Measurements from ENCODE around the gene MPLKIP.
"Not testable (repeated sequence)": the region's sequence is repeated elsewhere in the genome, so short reads cannot be mapped to it uniquely, and the experiment has no call there.

MPLKIP gene

DNA sequence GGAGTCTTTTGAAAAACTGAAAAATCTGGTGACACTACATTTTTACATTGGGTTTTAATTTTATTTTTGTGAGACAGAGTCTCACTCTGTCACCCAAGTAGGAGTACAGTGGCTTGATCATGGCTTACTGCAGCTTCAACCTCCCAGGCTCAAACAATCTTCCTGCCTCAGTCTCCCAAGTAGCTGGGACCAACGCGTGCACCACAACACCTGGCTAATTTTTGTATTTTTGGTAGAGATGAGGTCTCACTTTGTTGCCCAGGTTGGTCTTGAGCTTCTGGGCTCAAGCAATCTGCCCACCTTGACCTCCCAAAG is 11.5 kb downstream of the MPLKIP start:
- no peak for DNase-seq

- not testable (repeated sequence) for DNase-seq
These were observed 12.1 kb downstream of the MPLKIP start for GRCh38 chr7:40122100-40122939.

DNA sequence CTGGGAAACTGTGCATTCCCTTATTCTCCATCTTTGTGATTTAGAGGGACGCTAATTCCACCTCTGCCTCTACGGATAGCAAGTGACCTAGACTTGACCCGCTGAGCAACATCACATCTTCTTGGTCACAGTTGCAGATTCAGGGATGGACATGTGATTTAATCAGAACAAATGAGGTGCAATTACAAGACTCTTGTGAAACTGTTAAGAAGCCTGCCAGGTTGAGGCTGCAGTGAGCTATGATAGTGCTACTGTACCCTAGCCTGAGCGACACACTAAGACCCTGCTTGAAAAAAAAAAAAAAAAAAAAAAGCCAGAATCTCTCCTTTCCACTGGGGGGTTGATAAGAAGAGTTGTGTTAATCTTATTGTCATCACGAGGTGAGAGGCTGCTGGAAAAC is 14.4 kb downstream of the MPLKIP start:
- no peak for DNase-seq

GRCh38 chr7:40118201-40118600 is 16.2 kb downstream of the MPLKIP start:
- not testable (repeated sequence) for DNase-seq

- DNase-seq, result not testable (repeated sequence)
These were observed 17.2 kb downstream of the MPLKIP start for GRCh38 chr7:40117199-40117598.

GRCh38 chr7:40115936-40116335 is 18.5 kb downstream of the MPLKIP start:
- no peak for DNase-seq

DNA sequence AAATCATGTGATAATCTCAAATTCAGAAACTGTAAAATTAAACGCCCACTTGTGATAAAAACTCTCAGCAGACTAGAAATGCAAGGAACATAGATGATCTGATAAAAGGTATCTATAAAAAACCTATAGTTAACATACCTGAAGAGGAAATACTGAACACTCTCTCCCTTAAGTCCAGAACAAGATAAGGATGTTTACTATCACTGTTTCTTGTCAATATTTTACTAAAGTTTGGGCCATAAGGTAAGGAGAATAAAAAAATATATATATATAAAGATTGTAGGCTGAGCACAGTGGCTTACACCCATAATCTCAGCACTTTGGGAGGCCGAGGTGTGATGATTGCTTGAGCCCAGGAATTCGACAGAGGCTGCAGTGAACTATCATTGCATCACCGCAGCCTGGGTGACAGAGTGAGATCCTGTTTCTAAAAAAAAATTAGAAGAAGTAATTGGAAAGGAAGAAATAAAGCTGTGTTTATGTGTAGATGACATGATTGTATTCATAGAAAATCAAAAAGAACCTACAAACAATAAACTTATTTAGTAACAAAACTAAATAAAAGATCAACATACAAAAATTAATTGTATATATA is 28.4 kb downstream of the MPLKIP start:
- DNase-seq, result no peak

DNA sequence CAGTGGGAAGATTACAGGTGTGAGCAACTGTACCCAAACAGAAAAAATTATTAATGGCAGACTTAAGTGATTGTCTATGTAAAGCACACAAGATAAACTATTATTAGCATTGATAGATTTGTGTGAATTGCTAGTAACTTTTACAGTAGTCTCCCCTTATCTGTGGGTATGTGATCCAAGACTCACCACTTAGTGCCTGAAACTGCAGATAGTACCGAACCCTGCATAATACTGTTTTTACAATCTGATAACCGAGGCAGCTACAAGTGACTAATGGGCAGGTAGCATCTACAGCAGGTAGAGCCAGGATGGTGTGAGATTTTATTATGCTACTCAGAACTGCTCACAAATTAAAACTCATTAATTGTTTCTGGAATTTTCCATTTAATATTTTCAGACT is 31.5 kb downstream of the MPLKIP start:
- no peak for DNase-seq

DNA sequence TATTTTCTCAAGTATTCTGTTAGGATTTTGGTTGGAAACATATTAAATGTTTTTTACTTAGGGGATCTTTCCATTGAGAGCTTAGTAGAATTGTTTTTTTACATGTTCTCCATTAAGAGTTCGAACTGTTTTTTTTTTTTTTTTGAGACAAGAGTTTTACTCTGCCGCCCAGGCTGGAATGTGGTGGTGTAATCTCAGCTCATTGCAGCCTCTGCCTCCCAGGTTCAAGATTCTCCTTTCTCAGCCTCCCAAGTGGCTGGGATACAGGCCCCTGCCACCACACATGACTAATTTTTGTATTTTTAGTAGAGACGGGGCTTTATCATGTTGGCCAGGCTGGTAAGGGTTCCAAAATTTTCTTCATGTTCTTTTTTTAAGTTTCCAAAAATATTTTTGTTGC is 33.2 kb downstream of the MPLKIP start:
- no peak for DNase-seq

DNA sequence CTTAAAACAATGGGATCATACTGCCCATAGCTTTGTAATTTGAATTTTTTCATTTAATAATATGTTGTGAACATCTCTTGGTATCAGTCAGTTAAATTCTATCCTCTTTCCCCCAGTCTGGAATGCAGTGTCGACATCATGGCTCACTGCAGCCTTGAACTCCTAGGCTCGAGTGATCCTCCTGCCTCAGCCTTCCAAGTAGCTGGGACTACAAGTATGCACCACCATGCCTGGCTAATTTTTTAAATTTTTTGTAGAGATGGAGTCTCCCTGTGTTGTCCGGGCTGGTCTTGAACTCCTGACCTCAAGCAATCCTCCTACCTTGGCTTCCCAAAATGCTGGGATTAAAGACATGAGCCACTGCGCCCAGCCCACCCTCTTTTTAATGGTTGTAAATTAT is 34.6 kb downstream of the MPLKIP start:
- DNase-seq, result no peak

DNA sequence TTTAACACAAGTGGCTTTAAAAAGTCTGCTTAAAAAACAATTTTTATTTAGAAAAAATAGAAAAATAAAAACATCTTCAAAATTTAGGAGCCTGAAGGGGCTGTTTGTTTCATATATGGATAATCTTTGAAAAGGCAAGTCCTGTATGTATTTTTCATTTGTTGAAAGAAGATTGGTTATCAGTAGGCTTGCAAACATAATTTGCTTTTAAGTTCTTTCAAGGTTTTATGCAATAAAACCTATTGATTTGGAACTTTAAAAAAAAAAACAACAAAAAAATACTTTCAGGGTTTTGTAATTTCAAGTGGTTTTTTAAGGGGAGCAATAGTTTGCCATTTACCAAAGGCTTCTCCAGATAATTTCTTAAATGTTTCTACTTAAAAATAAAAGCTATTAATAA is 35.6 kb downstream of the MPLKIP start:
- DNase-seq, result no peak

DNA sequence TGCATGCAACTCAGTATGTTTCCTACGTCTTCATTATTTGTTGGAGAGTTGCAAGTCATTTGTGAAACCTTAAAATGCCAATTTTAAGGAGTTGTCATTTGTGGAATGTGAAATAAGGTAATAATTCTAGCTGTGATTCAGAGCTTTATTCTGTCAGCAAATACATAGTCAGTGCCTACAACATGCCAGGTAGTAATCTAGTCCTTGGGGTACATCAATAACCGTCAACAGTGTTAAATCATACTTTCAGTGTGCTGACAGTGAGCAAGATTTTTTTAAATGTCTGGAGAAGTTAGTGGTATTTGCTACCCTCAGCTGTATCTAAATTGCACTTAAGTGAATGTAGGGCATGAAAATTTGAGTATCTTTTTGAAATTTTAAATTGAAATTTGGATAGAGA is 36.7 kb downstream of the MPLKIP start:
- DNase-seq, result no peak

DNA sequence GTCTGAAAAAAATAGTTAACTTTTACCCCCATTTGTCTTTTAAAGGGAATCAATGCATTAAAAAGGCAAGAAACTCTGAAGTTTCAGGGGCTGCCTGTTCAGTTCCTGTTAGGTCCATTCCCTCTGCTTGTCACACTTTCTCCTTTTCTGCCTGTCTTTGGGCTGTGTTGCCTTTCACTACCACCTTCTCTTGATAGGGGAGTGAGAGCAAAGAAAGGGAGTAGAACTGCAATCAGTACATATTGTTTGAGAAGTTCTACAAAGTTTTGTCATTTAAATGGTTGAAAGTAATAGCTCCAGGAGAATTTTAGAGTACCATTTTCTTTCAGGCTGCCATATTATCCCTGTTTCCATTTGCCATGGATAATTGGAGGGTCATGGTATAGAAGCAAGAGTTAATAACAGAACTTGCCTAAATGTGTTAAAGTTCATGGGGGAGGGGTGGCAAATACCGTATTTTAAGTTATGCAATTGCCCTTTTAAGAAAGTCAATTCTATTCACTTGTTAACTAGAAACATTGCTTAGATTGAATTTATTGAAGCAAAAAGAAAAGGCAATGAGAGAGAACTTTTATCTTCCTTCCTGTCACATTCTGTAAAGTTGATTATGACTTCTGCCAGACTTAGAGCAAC is 38.6 kb downstream of the MPLKIP start:
- no peak for DNase-seq

GRCh38 chr7:40095230-40095629 is 39.2 kb downstream of the MPLKIP start:
- DNase-seq, result no peak

DNA sequence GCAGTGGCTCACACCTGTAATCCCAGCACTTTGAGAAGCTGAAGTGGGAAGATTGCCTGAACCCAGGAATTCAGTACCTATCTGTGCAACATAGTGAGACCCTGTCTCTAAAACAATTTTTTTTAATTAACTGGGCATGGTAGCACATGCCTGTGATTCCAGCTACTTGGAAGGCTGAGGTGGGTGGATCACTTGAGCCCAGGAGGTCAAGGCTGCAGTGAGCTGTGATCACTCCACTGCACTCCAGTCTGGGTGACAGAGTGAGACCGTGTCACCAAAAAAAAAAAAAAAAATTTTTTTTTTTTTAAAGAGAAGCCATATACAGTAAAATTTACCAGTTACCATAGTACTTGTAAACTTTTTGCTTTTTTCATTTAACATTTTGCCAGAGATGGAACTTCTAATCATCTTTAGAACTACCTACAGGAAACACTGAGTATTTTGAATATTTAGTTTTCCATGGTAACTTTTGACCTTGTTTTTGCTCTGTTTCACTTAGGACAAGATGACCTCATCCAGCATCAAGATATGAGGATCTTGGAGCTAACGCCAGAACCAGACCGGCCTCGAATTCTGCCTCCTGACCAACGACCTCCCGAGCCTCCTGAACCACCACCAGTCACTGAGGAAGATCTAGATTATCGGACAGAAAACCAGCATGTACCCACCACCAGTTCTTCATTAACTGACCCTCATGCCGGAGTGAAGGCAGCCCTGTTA is 40.6 kb downstream of the MPLKIP start:
- DNase-seq, result no peak

- no peak for DNase-seq
These were observed 42.2 kb downstream of the MPLKIP start for GRCh38 chr7:40092182-40092581.

DNA sequence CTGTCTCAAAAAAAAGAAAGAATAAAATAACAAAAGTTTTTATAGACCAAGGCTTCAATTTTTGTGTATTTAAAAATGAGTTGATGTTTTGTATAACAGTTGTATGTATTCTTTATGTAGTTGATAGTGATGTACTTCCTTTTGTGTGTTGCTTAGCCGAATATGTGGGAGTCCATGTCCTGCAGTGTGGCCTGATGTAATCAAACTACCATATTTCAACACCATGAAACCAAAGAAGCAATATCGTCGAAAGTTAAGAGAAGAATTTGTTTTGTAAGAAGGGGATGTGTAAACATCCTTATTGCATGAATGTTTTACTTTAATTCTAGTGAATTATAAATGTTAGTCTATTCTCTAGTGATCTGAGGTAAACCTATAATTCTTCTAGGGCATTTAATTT is 56.6 kb downstream of the MPLKIP start:
- no peak for DNase-seq
